Loucy (cell line): ENCODE data around the gene FAM222A.

Experiments used
- H2AFZ ChIP-seq: fragments of 200-600 bp; sonication (generic); 2 replicates; pipeline ENCODE4 v1.6.0; 2016; ENCODE audit warnings: antibody characterized with exemption, mild to moderate bottlenecking, low read length, moderate library complexity
- H3F3A ChIP-seq: fragments of 200-600 bp; 2 replicates; pipeline ENCODE4 v1.6.0; 2016; ENCODE audit warnings: antibody characterized with exemption, low read depth, mild to moderate bottlenecking
- H3K27me3 ChIP-seq: fragments of 200-600 bp; sonication (generic); 2 replicates; pipeline ENCODE4 v1.6.1; 2014; ENCODE audit warnings: low read length, mild to moderate bottlenecking; ENCODE audit not compliant: insufficient read depth, poor library complexity, severe bottlenecking
- H3K36me3 ChIP-seq: fragments of 200-600 bp; sonication (generic); 2 replicates; pipeline ENCODE4 v1.6.1; 2016; ENCODE audit warnings: low read length; ENCODE audit not compliant: insufficient read depth
- H3K4me1 ChIP-seq: fragments of 200-600 bp; sonication (generic); 2 replicates; pipeline ENCODE4 v1.5.1; 2014; ENCODE audit warnings: low read length, mild to moderate bottlenecking; ENCODE audit not compliant: insufficient read depth, poor library complexity, severe bottlenecking
- H3K4me2 ChIP-seq: fragments of 200-600 bp; sonication (generic); 2 replicates; pipeline ENCODE4 v1.6.0; 2014; ENCODE audit warnings: antibody characterized with exemption, low read length, low read depth, mild to moderate bottlenecking; ENCODE audit not compliant: poor library complexity, severe bottlenecking
- H3K4me3 ChIP-seq: fragments of 200-600 bp; sonication (generic); 2 replicates; pipeline ENCODE4 v1.5.1; 2014; ENCODE audit warnings: low read length, mild to moderate bottlenecking, mixed read lengths; ENCODE audit not compliant: poor library complexity, severe bottlenecking
- H3K79me2 ChIP-seq: fragments of 200-600 bp; sonication (generic); 2 replicates; pipeline ENCODE4 v1.6.1; 2014; ENCODE audit warnings: low read length; ENCODE audit not compliant: insufficient read depth
- H3K9ac ChIP-seq: fragments of 200-600 bp; sonication (generic); 2 replicates; pipeline ENCODE4 v1.6.0; 2014; ENCODE audit warnings: mild to moderate bottlenecking, low read depth, low read length, moderate library complexity; ENCODE audit not compliant: poor library complexity, severe bottlenecking
- H3K9me2 ChIP-seq: fragments of 200-600 bp; sonication (generic); replicated peaks from 2 replicates; pipeline ENCODE4 v1.6.1; 2016; ENCODE audit warnings: low read depth, low read length, mixed read lengths
- H3K9me3 ChIP-seq: fragments of 200-600 bp; sonication (generic); 2 replicates; pipeline ENCODE4 v1.6.1; 2014; ENCODE audit warnings: mild to moderate bottlenecking, antibody characterized with exemption, low read length, low read depth; ENCODE audit not compliant: insufficient read depth
- H4K20me1 ChIP-seq: fragments of 200-600 bp; sonication (generic); 2 replicates; pipeline ENCODE4 v1.6.0; 2014; ENCODE audit warnings: antibody characterized with exemption, low read length, mild to moderate bottlenecking; ENCODE audit not compliant: insufficient read depth, poor library complexity, severe bottlenecking
- EZH2phosphoT487 ChIP-seq: fragments of 200-600 bp; IDR thresholded peaks from 2 replicates; pipeline ENCODE4 v1.6.1; 2018; ENCODE audit warnings: antibody characterized with exemption, mild to moderate bottlenecking, moderate library complexity, borderline replicate concordance
- TF ChIP-seq, protein P1 (sequence below): fragments of 200-600 bp; sonication (generic); conservative IDR thresholded peaks from 2 replicates; pipeline ENCODE4 v1.5.1; 2014; ENCODE audit warnings: mild to moderate bottlenecking, antibody characterized with exemption, low read length

FAM222A gene

DNA sequence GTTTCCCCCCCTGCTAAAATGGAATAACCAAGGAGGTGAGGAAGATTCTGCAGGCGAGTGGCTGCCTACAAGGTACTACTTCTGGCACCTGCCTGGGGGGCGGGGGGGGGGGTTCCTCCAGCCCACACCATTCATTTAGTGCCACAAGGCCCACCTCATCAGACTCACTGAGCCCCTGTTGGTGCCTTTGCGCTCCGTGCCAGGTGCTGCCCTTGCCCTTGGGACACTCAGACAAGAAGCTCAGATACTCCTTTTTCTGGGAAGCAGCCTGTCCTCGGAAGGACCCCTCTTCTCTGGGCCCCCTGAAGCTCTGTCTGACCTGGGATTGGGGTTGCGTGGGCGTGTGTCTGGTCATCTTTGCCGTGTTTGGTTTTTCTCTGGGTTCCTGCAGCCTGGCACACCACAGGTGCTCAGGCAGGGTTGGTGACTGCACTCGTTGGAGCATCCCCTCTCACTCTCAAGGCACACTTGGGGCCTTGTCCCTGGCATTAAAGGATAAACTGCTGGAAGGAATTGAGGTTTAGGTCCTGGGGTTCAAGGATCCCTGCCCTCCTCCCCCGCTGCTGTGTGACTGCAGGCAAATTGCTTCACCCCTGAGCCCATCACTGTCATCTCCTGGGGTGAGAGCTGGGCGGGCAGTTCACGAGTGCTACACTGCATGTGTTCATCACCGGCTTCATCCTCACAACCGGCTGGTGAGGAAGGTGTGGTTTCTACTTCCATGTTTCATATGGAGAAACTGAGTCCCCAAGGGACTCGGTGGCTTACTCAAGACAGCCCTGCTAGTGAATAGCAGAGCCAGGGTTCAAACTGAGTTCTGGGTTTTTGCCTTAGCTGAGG lies 16.9 kb downstream of the FAM222A start:
- Histone ChIP-seq H3K9me2 (no peaks in the 10 kb centered on the region), H3K79me2 (no peaks in the 10 kb centered on the region), H3K4me1 (no peaks in the 10 kb centered on the region), H3K4me3 (no peak overlapping the region), H3K4me2 (no peak overlapping the region), H3K9me3 (no peaks in the 10 kb centered on the region), H2AFZ (no peak overlapping the region), H3K27me3 (no peaks in the 10 kb centered on the region), H3K36me3 (no peaks in the 10 kb centered on the region), H4K20me1 (no peaks in the 10 kb centered on the region), H3F3A (no peaks in the 10 kb centered on the region), H3K9ac (no peak overlapping the region)
- no peak for TF ChIP-seq EZH2phosphoT487
- TF ChIP-seq, protein P1, sequence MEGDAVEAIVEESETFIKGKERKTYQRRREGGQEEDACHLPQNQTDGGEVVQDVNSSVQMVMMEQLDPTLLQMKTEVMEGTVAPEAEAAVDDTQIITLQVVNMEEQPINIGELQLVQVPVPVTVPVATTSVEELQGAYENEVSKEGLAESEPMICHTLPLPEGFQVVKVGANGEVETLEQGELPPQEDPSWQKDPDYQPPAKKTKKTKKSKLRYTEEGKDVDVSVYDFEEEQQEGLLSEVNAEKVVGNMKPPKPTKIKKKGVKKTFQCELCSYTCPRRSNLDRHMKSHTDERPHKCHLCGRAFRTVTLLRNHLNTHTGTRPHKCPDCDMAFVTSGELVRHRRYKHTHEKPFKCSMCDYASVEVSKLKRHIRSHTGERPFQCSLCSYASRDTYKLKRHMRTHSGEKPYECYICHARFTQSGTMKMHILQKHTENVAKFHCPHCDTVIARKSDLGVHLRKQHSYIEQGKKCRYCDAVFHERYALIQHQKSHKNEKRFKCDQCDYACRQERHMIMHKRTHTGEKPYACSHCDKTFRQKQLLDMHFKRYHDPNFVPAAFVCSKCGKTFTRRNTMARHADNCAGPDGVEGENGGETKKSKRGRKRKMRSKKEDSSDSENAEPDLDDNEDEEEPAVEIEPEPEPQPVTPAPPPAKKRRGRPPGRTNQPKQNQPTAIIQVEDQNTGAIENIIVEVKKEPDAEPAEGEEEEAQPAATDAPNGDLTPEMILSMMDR, result no peak

DNA sequence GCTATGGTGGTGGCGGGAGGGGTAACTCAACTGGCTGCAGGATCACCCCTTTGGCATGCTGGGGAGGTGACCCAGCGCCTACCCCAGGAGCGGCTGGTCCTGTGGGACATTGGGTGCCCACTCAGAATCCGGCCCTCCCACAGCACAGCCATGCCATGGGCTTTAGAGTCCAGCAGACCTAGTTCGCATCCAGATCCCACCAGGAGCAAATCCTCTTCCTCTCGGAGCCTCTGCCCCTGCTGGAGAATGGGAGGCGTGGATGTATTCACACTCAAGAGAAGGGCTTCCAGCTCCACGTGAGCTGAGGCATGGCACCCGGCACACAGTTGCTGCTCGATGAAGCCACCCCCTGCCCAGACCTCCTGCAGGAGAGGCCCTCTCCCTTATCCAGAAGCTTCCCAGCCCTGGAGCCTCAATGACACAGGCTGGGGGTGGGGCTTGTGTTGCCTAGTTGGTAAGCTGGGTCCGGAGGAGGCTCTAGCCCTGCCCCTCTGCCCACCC lies 17.7 kb downstream of the FAM222A start:
- Histone ChIP-seq H3K36me3 (no peaks in the 10 kb centered on the region), H3K4me1 (no peaks in the 10 kb centered on the region), H3K9ac (no peak overlapping the region), H2AFZ (no peak overlapping the region), H4K20me1 (no peaks in the 10 kb centered on the region), H3K9me3 (no peaks in the 10 kb centered on the region), H3F3A (no peaks in the 10 kb centered on the region), H3K27me3 (no peaks in the 10 kb centered on the region), H3K9me2 (no peaks in the 10 kb centered on the region), H3K79me2 (no peaks in the 10 kb centered on the region), H3K4me2 (no peak overlapping the region), H3K4me3 (no peak overlapping the region)
- TF ChIP-seq, protein P1, result no peak
- no peak for TF ChIP-seq EZH2phosphoT487

DNA sequence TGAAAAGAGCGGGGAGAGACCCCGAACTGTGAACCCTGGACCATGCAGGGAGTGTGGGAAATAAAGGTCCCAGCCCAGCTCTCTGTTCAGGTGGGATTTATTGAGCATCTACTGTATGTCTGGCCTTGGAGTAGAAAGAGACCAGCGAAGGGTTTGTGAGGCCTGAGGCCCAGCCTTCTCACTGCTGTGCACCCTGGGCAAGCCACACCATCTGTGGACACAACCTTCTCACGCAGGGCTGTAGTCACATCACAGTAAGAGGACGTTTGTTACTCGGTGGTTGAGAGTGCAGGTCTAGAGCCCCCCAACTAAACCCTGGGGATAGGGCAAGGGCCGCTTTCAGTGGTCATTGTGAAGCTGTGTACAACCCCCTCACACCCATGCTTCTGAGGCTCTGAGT lies 18.2 kb downstream of the FAM222A start:
- no peaks in the 10 kb centered on the region for H3K27me3 ChIP-seq
- H4K20me1 ChIP-seq, result no peaks in the 10 kb centered on the region
- no peaks in the 10 kb centered on the region for H3F3A ChIP-seq
- H3K79me2 ChIP-seq, result no peaks in the 10 kb centered on the region
- H2AFZ ChIP-seq, result no peak overlapping the region
- no peaks in the 10 kb centered on the region for H3K9me2 ChIP-seq
- no peak overlapping the region for H3K4me2 ChIP-seq
- H3K9ac ChIP-seq, result no peak overlapping the region
- no peaks in the 10 kb centered on the region for H3K4me1 ChIP-seq
- TF ChIP-seq, protein P1, result no peak
- no peak for TF ChIP-seq EZH2phosphoT487
- H3K9me3 ChIP-seq, result no peaks in the 10 kb centered on the region
- no peaks in the 10 kb centered on the region for H3K36me3 ChIP-seq
- no peak overlapping the region for H3K4me3 ChIP-seq
